Measurements from ENCODE around the gene POLR1G. TPM values are rescaled to one million over a fixed set of nuclear protein-coding genes. Genes with fewer than 3 reads are reported as not detected.

POLR1G gene
- total RNA-seq, 2 donors from 2014 or later, result 2.2 to 9.9 TPM

GRCh38 chr19:45446944-45447343, 40.5 kb downstream of the POLR1G start:
- DNase-seq (ENCODE audit: low spot score), result no peak
- no peak for TF ChIP-seq CTCF (IDR thresholded peaks at IDR 0.05)
- H3K27ac ChIP-seq, result no peak overlapping the region
- no peaks in the 10 kb centered on the region for H3K36me3 ChIP-seq
- ATAC-seq (ENCODE audit: insufficient number of reproducible peaks, low FRiP score, low read depth), result no peak
- H3K9me3 ChIP-seq, result no peaks in the 10 kb centered on the region
- no peak overlapping the region for H3K4me3 ChIP-seq
- H3K4me1 ChIP-seq (ENCODE audit: control insufficient read depth in 1 of 2, low read depth in 2 of 2), result peaks cover 16 to 32% of the 10 kb centered on the region in 2 donors
- H3K27me3 ChIP-seq (replicated peaks; ENCODE audit: insufficient read depth), result no peaks in the 10 kb centered on the region

DNA sequence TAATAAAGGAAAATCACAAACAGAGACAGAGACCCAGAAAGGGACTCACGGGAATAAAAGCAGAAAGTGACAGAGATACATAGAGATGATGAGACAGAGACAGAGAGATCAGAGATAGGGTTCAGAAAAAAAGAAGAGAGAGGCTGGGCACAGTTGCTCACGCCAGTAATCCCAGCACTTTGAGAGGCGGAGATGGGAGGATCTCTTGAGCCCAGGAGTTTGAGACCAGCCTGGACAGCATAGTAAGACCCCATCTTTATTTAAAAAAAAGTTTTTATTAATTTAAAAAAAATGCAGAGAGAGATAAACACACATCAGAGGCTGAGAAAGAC, 41.9 kb downstream of the POLR1G start:
- Histone ChIP-seq H3K27ac (no peak overlapping the region), H3K36me3 (no peaks in the 10 kb centered on the region), H3K27me3 (replicated peaks; ENCODE audit: insufficient read depth) (no peaks in the 10 kb centered on the region), H3K4me1 (ENCODE audit: control insufficient read depth in 1 of 2, low read depth in 2 of 2) (peaks cover 11 to 23% of the 10 kb centered on the region in 2 donors), H3K9me3 (no peaks in the 10 kb centered on the region), H3K4me3 (no peak overlapping the region)
- no peak for DNase-seq (ENCODE audit: low spot score)
- TF ChIP-seq CTCF (IDR thresholded peaks at IDR 0.05), result no peak
- no peak for ATAC-seq (ENCODE audit: insufficient number of reproducible peaks, low FRiP score, low read depth)

DNA sequence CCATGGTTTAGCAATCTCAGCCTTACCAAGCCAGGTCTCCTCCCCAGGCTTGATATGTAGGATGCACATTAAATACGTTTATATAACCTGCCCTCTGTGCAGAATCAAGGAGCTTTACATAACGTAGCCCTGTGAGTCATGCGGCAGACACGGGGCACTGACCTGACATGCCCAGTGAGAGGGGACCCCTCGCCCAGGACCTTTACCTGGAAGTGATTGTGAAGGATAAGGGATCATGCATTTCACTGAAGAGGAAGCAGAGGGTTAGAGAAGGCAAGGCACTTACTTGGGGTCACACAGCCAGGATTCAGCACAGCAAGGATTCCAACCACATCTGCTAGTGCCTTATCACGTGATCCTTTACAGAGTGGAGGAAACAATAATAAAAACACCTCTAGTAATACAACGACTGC, 42.4 kb downstream of the POLR1G start:
- ATAC-seq (ENCODE audit: insufficient number of reproducible peaks, low FRiP score, low read depth), result no peak
- no peak for TF ChIP-seq CTCF (IDR thresholded peaks at IDR 0.05)
- Histone ChIP-seq H3K4me3 (no peak overlapping the region), H3K4me1 (ENCODE audit: control insufficient read depth in 1 of 2, low read depth in 2 of 2) (peaks cover 11 to 28% of the 10 kb centered on the region in 2 donors), H3K9me3 (no peaks in the 10 kb centered on the region), H3K27me3 (replicated peaks; ENCODE audit: insufficient read depth) (no peaks in the 10 kb centered on the region), H3K27ac (no peak overlapping the region), H3K36me3 (no peaks in the 10 kb centered on the region)
- DNase-seq (ENCODE audit: low spot score), result no peak

GRCh38 chr19:45450012-45450333, 43.5 kb downstream of the POLR1G start:
- peaks cover 17 to 33% of the 10 kb centered on the region in 2 donors for H3K4me1 ChIP-seq (ENCODE audit: control insufficient read depth in 1 of 2, low read depth in 2 of 2)
- no peaks in the 10 kb centered on the region for H3K36me3 ChIP-seq
- ATAC-seq (ENCODE audit: insufficient number of reproducible peaks, low FRiP score, low read depth), result no peak
- peak overlapping the region in 1 of 2 donors; percentile 71 for H3K27ac ChIP-seq
- peak overlapping the region; percentile 83 for H3K4me3 ChIP-seq
- H3K27me3 ChIP-seq (replicated peaks; ENCODE audit: insufficient read depth), result no peaks in the 10 kb centered on the region
- TF ChIP-seq CTCF (IDR thresholded peaks at IDR 0.05), result no peak
- H3K9me3 ChIP-seq, result no peaks in the 10 kb centered on the region
- no peak for DNase-seq (ENCODE audit: low spot score)

- Histone ChIP-seq H3K27me3 (replicated peaks; ENCODE audit: insufficient read depth) (no peaks in the 10 kb centered on the region), H3K27ac (peak overlapping the region; percentile 73 to 78), H3K4me3 (peak overlapping the region; percentile 83), H3K4me1 (ENCODE audit: control insufficient read depth in 1 of 2, low read depth in 2 of 2) (peaks cover 30 to 45% of the 10 kb centered on the region in 2 donors), H3K9me3 (no peaks in the 10 kb centered on the region), H3K36me3 (no peaks in the 10 kb centered on the region)
- ATAC-seq (ENCODE audit: insufficient number of reproducible peaks, low FRiP score, low read depth) (no peak), DNase-seq (ENCODE audit: low spot score) (no peak)
- no peak for TF ChIP-seq CTCF (IDR thresholded peaks at IDR 0.05)
These were observed 44.8 kb downstream of the POLR1G start for GRCh38 chr19:45451131-45451849.

Data from thoracic aorta (tissue), 2 donors.